Right atrium auricular region (tissue), 2 donors: Measurements from ENCODE around the gene RFC3. TPM values are rescaled to one million over a fixed set of nuclear protein-coding genes. Genes with fewer than 3 reads are reported as not detected.
A peak's percentile ranks its signal among the peaks of the same experiment; 100 is the strongest.

Source experiments
- DNase-seq: peaks from one replicate; pipeline ENCODE4 v3.0.0-alpha.2; 2019; ENCODE audit warnings: low spot score
- H3K27ac ChIP-seq, 2 donors: fragments of 200-600 bp; sonication (generic); 1 replicate in 1 of 2; 2 replicates in 1 of 2; pipeline ENCODE4 v1.5.1; 2016 to 2019
- H3K27me3 ChIP-seq, 2 donors: fragments of 200-600 bp; sonication (generic); one replicate each; pipeline versions ENCODE4 v1.5.1 to v1.6.0; 2017 to 2019
- H3K36me3 ChIP-seq: fragments of 200-600 bp; sonication (generic); one replicate; pipeline ENCODE4 v1.5.1; 2016
- H3K4me1 ChIP-seq, 2 donors: fragments of 200-600 bp; sonication (generic); one replicate each; pipeline versions ENCODE4 v1.5.1 to v1.6.0; 2017 to 2019
- H3K4me3 ChIP-seq, 2 donors: fragments of 200-600 bp; sonication (generic); 1 replicate in 1 of 2; 2 replicates in 1 of 2; pipeline ENCODE4 v1.5.1; 2017 to 2019; ENCODE audit warnings: mild to moderate bottlenecking in 1 of 2, moderate library complexity in 1 of 2
- H3K9me3 ChIP-seq, 2 donors: fragments of 200-600 bp; sonication (generic); one replicate each; pipeline ENCODE4 v1.5.1; 2019
- total RNA-seq, 2 donors: library from RNA; depleted of rRNA; stranded (reverse); fragments of >200 nt; gene quantifications; one replicate each; pipeline ENCODE4 v1.1.0, GENCODE V29; 2016
- TF ChIP-seq, protein P1 (sequence below), 2 donors: fragments of 200-600 bp; sonication (generic); IDR thresholded peaks; one replicate each; pipeline ENCODE4 v1.5.1; 2019; ENCODE audit warnings: antibody characterized with exemption in 2 of 2

The RFC3 gene
- total RNA-seq, 2 donors from 2014 or later, result 3.3 to 4.9 TPM

DNA sequence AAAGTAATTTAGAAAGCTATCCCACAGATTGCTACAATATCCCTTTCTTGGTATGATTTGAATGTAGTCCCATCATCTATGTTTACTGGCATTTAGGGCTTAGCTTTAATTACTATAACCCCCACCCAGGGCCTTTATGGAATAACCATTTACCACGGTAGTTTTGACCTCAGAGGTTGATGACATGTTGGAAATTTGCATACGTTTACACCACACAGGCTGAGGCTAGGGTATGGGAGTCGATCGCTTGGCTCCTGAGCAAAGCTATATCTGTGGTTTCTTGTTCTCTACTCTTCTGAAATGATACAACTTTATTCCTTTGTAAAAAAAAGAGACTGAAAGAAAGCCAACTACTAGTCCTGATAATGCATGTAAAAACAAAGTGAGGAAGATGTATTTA, 28.2 kb upstream of the RFC3 start:
- DNase-seq, result no peak
- H3K27me3 ChIP-seq, result no peaks in the 10 kb centered on the region
- no peaks in the 10 kb centered on the region for H3K36me3 ChIP-seq
- no peaks in the 10 kb centered on the region for H3K4me1 ChIP-seq
- no peak overlapping the region for H3K27ac ChIP-seq
- H3K4me3 ChIP-seq, result no peak overlapping the region
- no peaks in the 10 kb centered on the region for H3K9me3 ChIP-seq
- TF ChIP-seq, protein P1, sequence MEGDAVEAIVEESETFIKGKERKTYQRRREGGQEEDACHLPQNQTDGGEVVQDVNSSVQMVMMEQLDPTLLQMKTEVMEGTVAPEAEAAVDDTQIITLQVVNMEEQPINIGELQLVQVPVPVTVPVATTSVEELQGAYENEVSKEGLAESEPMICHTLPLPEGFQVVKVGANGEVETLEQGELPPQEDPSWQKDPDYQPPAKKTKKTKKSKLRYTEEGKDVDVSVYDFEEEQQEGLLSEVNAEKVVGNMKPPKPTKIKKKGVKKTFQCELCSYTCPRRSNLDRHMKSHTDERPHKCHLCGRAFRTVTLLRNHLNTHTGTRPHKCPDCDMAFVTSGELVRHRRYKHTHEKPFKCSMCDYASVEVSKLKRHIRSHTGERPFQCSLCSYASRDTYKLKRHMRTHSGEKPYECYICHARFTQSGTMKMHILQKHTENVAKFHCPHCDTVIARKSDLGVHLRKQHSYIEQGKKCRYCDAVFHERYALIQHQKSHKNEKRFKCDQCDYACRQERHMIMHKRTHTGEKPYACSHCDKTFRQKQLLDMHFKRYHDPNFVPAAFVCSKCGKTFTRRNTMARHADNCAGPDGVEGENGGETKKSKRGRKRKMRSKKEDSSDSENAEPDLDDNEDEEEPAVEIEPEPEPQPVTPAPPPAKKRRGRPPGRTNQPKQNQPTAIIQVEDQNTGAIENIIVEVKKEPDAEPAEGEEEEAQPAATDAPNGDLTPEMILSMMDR (IDR thresholded peaks at IDR 0.05), result no peak

DNA sequence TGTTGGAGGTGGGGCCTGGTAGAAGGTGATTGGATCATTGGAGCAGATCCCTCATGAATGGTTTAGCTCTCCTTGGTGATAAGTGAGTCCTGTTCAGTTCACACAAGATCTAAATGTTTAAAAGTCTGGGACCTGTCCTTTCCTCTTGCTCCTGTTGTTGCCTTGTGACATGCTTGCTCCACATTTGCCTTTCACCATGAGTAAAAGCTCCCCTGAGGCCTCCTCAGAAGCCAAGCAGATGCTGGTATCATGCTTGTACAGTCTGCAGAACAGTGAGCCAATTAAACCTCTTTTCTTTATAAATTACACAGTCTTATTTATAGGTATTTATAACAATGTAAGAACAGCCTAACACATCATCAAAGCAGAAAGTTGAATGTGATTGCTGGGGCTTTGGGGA, 24.2 kb upstream of the RFC3 start:
- peaks cover 0 to 14% of the 10 kb centered on the region in 2 donors for H3K4me1 ChIP-seq
- H3K9me3 ChIP-seq, result no peaks in the 10 kb centered on the region
- no peak overlapping the region for H3K4me3 ChIP-seq
- TF ChIP-seq, protein P1 (IDR thresholded peaks at IDR 0.05), result no peak
- no peak overlapping the region for H3K27ac ChIP-seq
- DNase-seq, result no peak
- no peaks in the 10 kb centered on the region for H3K27me3 ChIP-seq
- no peaks in the 10 kb centered on the region for H3K36me3 ChIP-seq

GRCh38 chr13:33794576-33794975, 23.4 kb upstream of the RFC3 start:
- H3K36me3 ChIP-seq, result no peaks in the 10 kb centered on the region
- H3K9me3 ChIP-seq, result no peaks in the 10 kb centered on the region
- no peak for DNase-seq
- no peak overlapping the region for H3K4me3 ChIP-seq
- no peak overlapping the region for H3K27ac ChIP-seq
- no peaks in the 10 kb centered on the region for H3K27me3 ChIP-seq
- TF ChIP-seq, protein P1 (IDR thresholded peaks at IDR 0.05), result no peak
- H3K4me1 ChIP-seq, result peaks cover 0 to 14% of the 10 kb centered on the region in 2 donors

GRCh38 chr13:33796095-33796494, 21.9 kb upstream of the RFC3 start:
- no peaks in the 10 kb centered on the region for H3K36me3 ChIP-seq
- no peak for DNase-seq
- TF ChIP-seq, protein P1 (IDR thresholded peaks at IDR 0.05), result no peak
- no peaks in the 10 kb centered on the region for H3K27me3 ChIP-seq
- H3K4me1 ChIP-seq, result peaks cover 0 to 18% of the 10 kb centered on the region in 2 donors
- H3K4me3 ChIP-seq, result no peak overlapping the region
- H3K27ac ChIP-seq, result no peak overlapping the region
- no peaks in the 10 kb centered on the region for H3K9me3 ChIP-seq

- H3K27ac ChIP-seq, result peak overlapping the region; percentile 81 to 85
- TF ChIP-seq, protein P1 (IDR thresholded peaks at IDR 0.05), result no peak
- H3K4me1 ChIP-seq, result peaks cover 0 to 18% of the 10 kb centered on the region in 2 donors
These were observed 20.3 kb upstream of the RFC3 start for GRCh38 chr13:33797622-33798021.

GRCh38 chr13:33798023-33798422, 19.9 kb upstream of the RFC3 start:
- H3K27me3 ChIP-seq, result no peaks in the 10 kb centered on the region
- H3K9me3 ChIP-seq, result no peaks in the 10 kb centered on the region
- peaks cover 0 to 18% of the 10 kb centered on the region in 2 donors for H3K4me1 ChIP-seq
- peak overlapping the region in 1 of 2 donors; percentile 20 for H3K4me3 ChIP-seq
- H3K36me3 ChIP-seq, result no peaks in the 10 kb centered on the region
- H3K27ac ChIP-seq, result peak overlapping the region; percentile 81 to 85
- DNase-seq, result no peak
- TF ChIP-seq, protein P1 (IDR thresholded peaks at IDR 0.05), result no peak

More at GRCh38 chr13:33797622-33798021, 20.3 kb upstream of the RFC3 start:
- Histone ChIP-seq H3K4me3 (peak overlapping the region; percentile 1 to 20), H3K27me3 (no peaks in the 10 kb centered on the region), H3K36me3 (no peaks in the 10 kb centered on the region), H3K9me3 (no peaks in the 10 kb centered on the region)
- DNase-seq, result no peak
